Amniotic stem cell (primary cell): ENCODE data around the gene PLIN1.
A peak's percentile ranks its signal among the peaks of the same experiment; 100 is the strongest.

Experiments used
- DNase-seq: peaks from one replicate; lab custom pipeline; 2025; lab: John Stamatoyannopoulos, UW

PLIN1 gene

GRCh38 chr15:89671687-89672086 is 7.5 kb downstream of the PLIN1 start:
- DNase-seq, result no peak

- DNase-seq, result no peak
Measured at GRCh38 chr15:89670971-89671560, 8.1 kb downstream of the PLIN1 start.

- DNase-seq, result no peak
Measured at GRCh38 chr15:89669941-89670340, 9.2 kb downstream of the PLIN1 start.

GRCh38 chr15:89669309-89669865 is 9.8 kb downstream of the PLIN1 start:
- no peak for DNase-seq

GRCh38 chr15:89668171-89668570 is 11.0 kb downstream of the PLIN1 start:
- DNase-seq, result no peak

- DNase-seq, result no peak
Measured at GRCh38 chr15:89667706-89667960, 11.5 kb downstream of the PLIN1 start.

- DNase-seq, result no peak
Measured at GRCh38 chr15:89666858-89667705, 12.1 kb downstream of the PLIN1 start.

- no peak for DNase-seq
Measured at GRCh38 chr15:89666184-89666857, 12.8 kb downstream of the PLIN1 start.

GRCh38 chr15:89665449-89666181 is 13.6 kb downstream of the PLIN1 start:
- DNase-seq, result no peak

GRCh38 chr15:89664441-89665350 is 14.5 kb downstream of the PLIN1 start:
- DNase-seq, result no peak

GRCh38 chr15:89662893-89663626 is 16.1 kb downstream of the PLIN1 start:
- peak; percentile 69 for DNase-seq

GRCh38 chr15:89660556-89660955 is 18.6 kb downstream of the PLIN1 start:
- DNase-seq, result no peak

- DNase-seq, result no peak
Measured at GRCh38 chr15:89659295-89659694, 19.9 kb downstream of the PLIN1 start.

GRCh38 chr15:89657686-89658200 is 21.4 kb downstream of the PLIN1 start:
- no peak for DNase-seq

- no peak for DNase-seq
Measured at GRCh38 chr15:89656116-89656815, 22.9 kb downstream of the PLIN1 start.

GRCh38 chr15:89654847-89655805 is 24.0 kb downstream of the PLIN1 start, which contains the start of gene KIF7:
Gene KIF7, minus strand, starts transcription at chr15:89655467. Its CDS starts 2,537 bp downstream, at chr15:89652930.
- no peak for DNase-seq

GRCh38 chr15:89654301-89654761 is 24.8 kb downstream of the PLIN1 start:
- DNase-seq, result no peak

- DNase-seq, result no peak
Measured at GRCh38 chr15:89653578-89653977, 25.6 kb downstream of the PLIN1 start.
